H4 (cell line): Measurements from ENCODE around the gene ORM1. TPM values are rescaled to one million over a fixed set of nuclear protein-coding genes. Genes with fewer than 3 reads are reported as not detected.
"Not testable (repeated sequence)": the region's sequence is repeated elsewhere in the genome, so short reads cannot be mapped to it uniquely, and the experiment has no call there.

Source experiments
- DNase-seq: peaks from one replicate; pipeline ENCODE4 v3.0.0-alpha.2; 2015; ENCODE audit warnings: low spot score
- total RNA-seq: library from RNA; depleted of rRNA; stranded (reverse); fragments of >200 nt; shearing (Covaris generic); gene quantifications from 2 replicates; pipeline ENCODE4 v1.2.3, GENCODE V29; 2014; rRNA removed

Gene ORM1
- total RNA-seq: 0.33 TPM in 1 of 2 replicates, not detected in the other

GRCh38 chr9:114322831-114323531, at the start of gene ORM1:
Gene ORM1 (plus strand): TSS chr9:114323098. CDS start chr9:114323134, 36 bp downstream.
- DNase-seq: not testable (repeated sequence)

- DNase-seq: no peak
Measured at GRCh38 chr9:114273461-114273881, 49.4 kb upstream of the ORM1 start.

DNA sequence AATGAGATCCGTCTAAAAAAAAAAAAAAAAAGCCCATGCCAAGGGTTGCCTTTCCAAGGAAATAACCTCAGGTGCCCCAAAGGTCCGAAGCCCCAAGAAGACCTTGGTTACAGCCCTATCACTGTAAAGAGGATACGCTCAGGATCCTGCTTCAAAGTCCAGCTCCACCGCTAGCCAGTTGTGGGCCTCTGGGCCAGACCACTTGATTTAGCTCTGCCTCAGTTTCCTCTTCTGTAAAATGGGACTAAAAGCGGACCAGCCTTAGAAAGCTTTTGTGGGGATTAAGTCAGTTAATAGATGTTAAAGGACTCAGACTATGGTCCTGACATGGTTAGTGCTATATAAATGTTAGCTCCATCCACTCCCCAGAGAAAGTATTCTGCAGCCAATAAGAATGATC, 48.7 kb upstream of the ORM1 start:
- no peak for DNase-seq

- DNase-seq: no peak
Measured at GRCh38 chr9:114275246-114276004, 47.5 kb upstream of the ORM1 start.

DNA sequence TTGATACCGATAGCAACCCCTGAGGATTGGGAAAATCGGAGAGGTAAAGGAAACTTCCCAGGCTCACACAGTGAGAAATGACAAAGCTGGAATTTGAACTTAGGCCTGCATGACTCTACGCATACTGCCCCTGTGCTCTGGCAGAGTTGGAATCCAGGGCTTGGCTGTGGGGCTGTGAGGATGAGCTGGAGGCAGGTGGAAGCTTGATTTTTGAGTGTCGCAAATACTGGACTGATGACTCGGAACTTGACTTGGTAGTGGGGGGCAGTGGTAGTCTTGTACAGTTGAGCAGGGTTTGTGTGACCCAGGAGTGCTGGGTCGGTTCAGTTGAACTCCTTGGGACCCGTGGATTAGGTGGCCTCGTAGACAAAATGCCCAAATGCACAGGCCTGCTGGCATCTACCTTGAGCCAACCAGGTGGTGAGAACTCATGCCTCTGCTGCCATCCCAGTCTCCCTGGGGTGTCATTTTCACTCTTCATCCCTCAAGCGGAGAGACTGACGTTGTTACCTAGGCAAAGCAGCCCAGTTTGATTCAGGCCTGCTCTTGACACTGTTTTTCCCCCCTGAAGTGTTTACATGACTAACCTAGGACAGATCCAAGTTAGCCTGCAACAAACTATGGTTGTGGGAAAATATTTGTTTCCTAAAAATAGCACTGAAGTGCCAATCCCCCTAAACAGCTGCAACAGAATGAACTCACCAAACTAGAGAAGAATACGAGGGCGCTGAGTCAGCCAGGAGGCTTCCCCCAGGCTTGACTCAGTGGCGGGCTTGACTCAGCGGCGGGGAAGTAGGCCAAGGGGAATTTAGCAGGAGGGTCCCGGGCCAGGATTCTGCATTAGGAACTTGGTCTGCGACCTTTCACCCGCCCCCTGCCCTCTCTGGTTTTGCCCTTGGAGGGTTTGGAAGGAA, 45.7 kb upstream of the ORM1 start:
- peak; percentile 73 for DNase-seq

- no peak for DNase-seq
Measured at GRCh38 chr9:114278356-114278755, 44.5 kb upstream of the ORM1 start.

DNA sequence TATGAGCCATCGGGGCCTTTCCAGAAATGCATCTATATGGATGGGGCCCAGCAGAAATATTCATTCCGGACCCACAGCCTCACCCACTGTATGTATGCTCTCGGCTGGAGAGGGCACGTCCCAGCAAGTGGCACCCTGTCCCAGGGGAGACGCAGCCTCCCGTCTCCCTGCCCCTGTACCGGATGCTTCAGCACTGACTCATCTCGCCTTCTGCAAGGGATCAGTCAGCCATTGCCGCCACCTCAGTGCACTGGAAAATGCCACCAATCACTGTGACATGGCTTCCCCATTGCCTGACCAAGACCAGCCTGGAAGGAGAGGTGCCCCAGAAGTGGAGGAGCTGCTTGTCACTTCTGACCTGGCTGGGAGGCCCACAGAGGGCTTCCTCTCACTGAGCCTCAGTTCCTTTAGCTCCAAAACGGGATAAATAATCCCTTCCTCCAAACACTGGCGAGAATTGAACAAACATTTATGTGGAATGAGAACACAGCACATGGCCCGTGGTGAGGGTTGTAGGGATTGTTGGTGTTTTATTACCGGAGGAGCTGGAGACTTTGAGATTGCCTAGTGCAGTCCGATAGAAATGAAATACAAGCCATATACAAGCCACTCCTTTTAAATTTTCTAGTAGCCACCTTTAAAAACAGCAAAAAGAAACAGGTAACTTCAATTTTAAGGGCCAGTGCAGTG, 43.9 kb upstream of the ORM1 start:
- DNase-seq: peak; percentile 76

DNA sequence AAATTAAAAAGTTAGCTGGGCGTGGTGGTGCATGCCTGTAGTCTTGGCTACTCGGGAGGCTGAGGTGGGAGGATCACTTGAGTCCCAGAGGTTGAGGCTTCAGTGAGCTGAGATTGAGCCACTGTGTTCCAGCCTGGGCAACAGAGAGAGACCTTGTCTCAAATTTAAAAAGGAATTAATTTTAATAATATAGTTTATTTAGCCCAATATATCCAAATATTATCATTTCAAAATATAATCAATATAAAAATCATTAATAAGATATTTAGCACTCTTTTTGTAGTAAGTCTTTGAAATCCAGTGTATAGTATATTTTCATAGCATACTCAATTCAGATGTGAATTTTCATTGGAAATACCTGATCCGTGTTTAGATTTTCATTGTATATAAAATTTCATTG, 43.2 kb upstream of the ORM1 start:
- DNase-seq: no peak

DNA sequence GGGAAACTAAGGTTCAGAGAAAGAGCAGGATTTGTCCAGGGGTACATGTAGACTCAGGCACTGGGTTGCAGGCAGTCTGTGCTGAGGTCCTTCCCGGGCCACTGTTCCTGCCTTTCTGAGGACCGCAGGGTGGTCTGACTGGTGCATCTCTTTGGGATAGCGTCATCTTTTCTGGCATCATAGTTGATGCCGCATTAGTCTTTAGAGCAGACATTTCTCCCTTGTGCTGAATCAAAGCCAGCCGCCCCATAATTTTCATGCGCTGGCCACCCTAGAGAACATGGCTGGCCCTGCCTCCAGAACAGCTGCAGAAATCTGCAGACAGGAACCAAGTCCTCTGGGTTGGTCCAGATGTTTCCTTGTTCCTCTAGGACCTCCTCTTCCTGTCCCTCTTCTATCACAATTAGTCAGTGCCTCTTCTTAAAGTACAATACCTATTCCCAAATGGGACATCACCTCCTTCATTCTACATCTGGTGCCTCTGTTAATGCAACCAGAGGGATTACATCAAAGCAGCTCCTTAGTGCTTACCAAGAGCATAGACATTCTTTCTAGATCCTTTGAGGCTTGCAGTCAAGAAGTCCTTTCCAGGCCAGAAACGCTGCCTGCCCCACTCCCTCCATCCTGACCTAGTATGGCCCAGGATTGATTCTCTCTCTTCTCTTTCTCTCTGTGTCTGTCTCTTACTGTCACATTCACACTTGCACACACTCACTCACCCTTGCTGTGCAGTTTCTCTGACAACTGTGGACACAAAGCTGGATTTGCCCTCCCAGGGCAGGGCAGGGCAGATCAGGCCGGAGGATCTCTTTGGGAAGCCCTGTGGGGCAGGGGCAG, 42.0 kb upstream of the ORM1 start:
- no peak for DNase-seq

DNA sequence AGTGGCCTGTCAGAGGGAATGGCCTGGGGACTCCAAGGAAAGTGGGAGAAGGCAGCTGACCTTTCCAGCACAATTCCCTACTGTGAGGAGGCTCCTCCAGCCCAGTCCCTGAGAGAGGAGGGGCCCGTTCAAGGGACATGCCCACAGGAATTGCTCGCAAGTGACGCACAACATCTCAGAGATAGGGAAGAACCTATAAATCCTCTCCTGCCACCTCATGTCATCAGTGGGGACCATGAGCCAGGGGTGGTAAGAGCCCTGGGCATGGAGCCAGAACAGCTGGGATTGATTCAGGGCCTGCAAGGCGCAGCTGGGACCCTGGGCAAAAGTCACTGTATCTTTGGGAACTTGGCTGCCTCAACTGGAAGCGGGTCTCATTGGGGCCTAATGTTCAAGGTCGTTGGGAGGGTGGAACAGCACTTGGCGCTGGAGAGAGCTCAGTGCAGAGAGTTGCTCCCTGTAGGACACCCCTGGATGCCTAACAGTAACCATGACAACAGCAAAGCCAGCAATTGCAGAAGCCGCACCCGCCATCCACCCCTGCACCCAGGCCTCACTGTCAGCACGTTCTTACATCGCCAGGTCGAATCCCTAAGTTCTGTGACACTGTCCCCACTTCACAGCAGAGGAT, 41.3 kb upstream of the ORM1 start:
- DNase-seq: peak; percentile 54

DNA sequence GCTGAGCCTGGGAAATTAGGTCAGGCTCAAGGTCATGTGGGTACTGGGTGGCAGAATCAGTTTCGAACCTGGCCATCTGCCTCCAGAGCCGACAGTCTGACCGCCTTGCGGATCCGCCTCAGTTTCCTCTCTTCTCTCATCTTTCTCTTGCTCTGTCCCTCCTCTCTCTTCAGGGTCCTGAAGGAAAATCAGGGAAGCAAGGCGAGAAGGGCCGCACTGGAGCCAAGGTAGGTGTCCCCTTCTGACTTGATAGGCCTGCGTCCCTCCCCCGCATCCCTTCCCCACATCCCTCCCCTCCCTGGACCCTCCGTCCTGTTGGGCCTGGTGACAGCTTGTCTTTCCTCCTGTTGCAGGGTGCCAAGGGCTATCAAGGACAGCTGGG, 40.8 kb upstream of the ORM1 start:
- no peak for DNase-seq

DNA sequence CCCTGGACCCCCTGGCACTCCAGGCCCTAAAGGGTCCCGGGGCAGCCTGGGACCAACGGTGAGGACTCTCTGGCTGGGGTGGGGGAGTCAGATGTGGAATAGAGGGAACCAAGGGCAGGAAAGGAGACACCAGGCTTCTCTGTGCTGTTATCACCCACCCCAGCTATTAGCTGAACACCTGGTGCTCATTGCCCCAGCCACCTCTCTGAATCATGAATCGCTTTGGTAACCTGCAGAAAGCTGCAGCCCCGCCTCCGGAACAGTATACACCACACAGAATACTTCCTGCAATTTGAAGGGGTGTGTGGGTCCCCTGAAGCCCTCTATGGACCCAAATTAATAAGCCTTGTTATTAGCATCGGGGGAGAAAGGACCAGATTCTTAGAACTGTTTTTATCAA, 40.4 kb upstream of the ORM1 start:
- no peak for DNase-seq

GRCh38 chr9:114282926-114283325, 40.0 kb upstream of the ORM1 start:
- peak; percentile 94 for DNase-seq

GRCh38 chr9:114283551-114284111, 39.3 kb upstream of the ORM1 start:
- no peak for DNase-seq

DNA sequence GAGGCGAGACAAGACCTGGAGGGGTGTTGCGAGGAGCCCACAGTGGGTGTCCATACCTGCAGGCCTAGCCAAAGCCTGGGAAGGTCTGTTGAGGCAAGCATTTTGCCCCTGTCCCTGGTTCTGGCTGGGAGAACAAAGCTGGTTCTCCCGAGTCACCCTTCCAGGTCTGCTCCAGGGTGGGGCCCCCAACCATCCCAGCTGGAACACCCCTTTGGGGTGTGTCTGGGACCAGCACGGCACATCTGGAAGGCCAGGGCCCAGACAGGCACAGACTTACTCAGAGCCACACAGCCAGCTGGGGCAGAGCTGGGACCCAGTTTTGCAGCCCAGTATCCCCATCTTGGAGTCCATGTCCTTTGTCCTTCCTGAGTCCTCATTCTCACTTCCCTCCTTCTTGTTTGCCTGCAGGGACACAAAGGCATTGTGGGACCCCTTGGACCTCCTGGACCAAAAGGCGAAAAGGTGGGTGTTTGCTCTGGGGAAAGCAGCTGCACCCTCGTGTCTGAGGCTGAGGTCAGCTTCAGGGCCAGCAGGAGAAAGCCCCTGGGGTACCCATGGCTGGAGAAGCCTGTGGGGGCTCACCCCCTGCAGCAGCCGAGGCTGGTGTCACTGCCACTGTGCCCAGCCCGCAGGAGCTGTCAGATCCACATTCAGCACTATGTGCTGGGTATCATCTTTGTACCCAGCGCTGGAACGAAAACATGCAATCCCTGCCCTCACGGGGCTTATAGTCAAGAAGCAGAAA, 38.4 kb upstream of the ORM1 start:
- DNase-seq: no peak

DNA sequence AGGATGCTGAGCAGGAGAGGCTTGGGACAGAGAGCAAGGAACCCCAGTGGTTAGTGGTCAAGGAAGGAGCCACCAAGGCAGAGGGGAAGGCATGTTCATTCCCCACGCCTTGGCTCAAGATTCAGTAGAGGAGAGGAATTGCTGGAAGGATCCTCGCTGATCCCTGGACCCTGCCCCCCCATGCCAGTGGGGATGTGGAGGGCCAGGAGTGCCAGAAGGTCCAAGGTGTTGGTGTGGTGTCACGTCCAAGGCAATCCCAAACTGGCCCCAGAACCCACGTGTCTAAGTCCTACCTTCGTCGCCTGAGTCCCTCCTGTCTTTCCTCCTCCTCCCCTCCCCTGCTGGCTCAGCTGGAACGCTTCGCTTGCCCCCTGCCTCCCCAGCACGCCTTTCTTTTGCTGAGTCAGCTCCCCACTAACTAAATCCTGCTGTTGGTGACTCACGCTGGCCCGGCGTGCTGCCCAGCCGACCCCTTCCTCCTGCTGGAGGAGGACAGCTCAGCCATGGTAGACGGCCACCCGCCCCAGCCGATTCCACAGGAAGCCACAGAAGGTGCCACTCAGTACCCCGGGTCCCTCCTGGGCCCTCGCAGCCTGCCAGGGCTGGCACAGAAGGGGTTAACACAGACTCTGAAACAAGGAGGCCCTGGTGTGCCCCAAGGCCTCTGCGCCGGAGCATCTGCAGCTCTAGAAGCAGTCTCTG, 37.6 kb upstream of the ORM1 start:
- DNase-seq: peak; percentile 93

DNA sequence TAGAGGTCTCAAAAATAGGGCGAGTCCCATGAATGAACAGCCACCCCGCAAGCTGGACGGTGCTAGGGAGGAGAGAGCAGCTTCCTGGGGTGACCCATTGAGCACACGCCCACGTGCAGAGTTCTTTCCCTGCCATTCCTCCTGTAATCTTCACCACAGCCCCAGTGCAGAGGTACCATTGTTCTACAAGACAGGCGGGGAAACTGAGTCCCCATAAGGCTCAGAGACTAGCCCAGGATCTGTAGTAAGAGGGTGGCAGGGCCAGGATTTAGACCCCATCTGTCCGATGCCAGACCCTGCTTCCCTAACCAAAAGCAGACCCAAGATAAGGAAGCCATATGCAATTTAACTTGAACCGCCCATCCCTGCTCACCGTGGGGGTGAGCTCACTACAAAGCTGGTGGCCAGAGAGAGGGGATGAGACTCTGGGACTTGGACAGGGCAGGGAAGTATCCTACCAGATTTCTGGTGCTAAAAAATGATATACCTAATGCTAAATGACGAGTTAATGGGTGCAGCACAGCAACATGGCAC, 36.7 kb upstream of the ORM1 start:
- no peak for DNase-seq
